ENCODE data around the gene SLC25A42.
"Not testable (repeated sequence)": the region's sequence is repeated elsewhere in the genome, so short reads cannot be mapped to it uniquely, and the experiment has no call there.

Gene SLC25A42

DNA sequence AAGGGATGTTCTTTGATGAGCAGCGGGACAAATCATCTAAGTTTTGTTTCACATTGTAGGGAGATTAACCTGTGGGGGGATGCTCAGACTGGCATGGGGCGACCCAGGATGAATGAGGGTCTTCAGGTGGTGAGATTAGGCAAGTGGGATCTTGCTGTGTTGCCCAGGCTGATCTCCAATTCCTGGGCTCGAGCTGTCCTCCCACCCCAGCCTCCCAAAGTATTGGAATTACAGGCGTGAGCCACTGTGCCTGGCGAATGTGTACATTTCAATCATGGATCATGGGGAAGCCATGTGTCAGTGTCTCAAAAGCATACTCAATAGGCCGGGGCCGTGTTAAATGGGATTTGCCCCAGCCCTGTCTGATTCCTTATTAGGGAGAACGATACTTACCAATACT lies 8.1 kb downstream of the SLC25A42 start:
- DNase-seq, result no peak

DNA sequence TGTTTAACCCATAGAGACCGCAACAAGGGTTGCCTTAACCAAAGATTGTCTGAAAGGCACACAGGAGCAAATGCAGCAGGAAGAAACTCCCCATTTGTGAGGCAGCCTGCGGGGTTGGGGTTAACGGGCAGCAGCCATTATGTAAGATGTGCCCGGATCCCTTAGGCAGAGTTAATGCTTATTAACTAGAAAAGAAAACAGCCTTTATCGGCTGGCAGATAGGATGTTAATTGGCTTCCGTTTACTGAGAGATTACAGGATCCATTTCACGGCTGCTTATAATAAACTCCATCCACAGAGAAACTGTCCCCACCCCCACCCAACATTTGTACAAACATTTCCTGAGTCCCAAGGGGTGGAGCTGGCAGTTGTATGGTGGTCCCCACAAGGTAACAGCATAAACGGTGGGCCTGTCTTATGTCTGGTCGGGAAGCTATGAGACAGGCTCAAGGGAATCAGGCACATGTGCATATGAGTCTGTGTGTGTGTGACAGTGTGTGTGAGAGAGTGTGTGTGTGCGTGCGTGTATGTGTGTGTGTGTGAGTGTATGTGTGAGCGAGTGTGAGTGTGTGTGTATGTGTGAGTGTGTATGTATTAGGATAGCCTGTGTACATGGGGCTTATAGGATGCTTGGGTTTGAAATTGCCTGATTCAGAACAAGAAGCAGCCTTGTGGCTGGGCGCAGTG lies 10.5 kb downstream of the SLC25A42 start:
- no peak for DNase-seq

DNA sequence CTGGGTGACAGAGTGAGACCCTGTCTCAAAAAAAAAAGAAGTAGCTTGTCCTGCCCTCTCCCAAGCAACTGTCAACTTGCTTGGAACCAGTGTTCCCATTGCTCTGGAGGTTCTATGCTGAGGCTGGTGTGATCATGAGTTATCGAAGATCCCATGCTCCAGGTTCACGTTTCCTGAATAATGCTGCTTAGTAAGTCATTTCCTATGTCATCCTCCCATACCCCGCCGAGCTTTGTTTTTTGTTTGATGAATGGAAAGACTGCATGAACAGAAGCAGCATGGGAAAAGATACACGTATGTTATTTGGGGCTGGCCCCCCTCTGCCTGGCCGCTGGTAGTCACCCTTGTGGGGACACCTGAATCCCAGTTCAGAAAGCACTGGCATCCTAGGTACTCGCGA lies 11.3 kb downstream of the SLC25A42 start:
- no peak for DNase-seq

DNA sequence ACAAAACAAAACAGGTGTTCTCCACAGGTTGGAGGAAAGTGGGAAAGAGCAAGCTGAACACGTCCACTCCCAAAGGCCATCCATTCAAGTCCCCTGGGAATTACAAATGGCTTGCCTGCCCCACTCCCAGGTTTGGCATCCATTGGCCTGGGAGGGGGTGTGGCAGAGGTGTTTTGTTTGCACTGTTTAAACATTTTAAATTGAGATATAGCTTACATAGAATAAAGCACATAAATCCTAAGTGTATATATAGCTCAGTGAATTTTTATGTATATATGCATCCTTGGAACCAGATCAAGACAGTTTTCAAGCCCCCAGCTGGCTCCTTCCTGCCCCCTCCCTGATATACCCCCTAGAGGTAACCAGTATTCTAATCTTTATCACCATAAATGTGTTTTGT lies 12.7 kb downstream of the SLC25A42 start:
- DNase-seq, result no peak

GRCh38 chr19:19077103-19077502 lies 13.3 kb downstream of the SLC25A42 start:
- DNase-seq, result no peak

DNA sequence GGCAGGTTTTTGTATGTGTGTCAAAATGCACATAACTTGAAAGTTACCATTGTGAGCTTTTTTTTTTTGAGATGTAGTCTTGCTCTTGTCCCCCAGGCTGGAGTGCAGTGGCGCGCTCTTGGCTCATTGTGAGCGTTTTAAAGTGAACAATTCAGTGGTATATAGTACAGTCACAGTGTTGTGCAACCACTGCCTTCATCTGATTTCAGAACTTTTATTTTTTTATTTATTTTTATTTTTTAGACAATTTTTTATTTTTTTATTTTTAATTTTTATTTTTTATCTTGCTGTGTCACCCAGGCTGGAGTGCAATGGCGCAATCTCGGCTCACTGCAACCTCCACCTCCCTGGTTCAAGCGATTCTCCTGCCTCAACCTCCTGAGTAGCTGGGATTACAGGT lies 15.0 kb downstream of the SLC25A42 start:
- DNase-seq, result no peak

DNA sequence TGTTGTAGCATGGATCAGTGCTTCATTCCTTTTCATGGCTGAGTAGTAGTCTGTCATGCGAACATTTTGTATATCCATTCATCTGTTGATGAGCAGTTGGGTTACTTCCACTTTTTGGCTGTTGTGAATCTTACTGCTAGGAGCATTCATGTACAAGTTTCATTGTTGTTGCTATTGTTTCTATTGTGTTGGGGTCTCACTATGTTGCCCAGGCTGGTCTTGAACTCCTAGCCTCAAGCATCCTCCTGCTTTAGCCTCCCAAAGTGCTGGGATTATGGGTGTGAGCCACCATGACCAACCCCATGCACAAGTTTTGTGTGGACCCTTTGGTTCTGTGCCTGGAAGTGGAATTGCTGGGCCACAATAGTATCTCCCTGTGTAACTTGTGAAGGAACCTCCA lies 15.8 kb downstream of the SLC25A42 start:
- no peak for DNase-seq

- no peak for DNase-seq
These were observed 17.9 kb downstream of the SLC25A42 start for GRCh38 chr19:19081642-19082151.

GRCh38 chr19:19083413-19084178 lies 19.8 kb downstream of the SLC25A42 start:
- DNase-seq, result no peak

DNA sequence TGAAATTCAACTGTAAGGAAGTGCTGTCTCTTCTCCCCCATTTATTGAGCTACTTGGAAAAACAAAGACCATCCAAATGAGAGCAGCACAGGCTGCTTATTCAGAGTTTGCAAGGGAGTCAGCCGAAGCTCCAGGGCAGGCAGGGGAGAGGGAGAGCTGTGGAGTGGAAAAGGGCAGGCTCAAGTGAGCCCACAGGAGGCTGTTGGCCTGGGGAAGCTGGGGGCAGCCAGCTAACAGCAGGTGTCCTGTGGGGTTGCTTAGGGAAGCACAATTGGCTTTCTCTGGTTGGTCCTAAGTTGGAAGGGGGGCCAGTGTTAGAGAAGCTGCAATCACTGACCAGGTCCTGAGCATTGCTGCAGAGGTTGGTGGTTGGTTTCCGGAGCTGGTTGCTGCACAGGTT lies 23.9 kb downstream of the SLC25A42 start:
- DNase-seq, result no peak

DNA sequence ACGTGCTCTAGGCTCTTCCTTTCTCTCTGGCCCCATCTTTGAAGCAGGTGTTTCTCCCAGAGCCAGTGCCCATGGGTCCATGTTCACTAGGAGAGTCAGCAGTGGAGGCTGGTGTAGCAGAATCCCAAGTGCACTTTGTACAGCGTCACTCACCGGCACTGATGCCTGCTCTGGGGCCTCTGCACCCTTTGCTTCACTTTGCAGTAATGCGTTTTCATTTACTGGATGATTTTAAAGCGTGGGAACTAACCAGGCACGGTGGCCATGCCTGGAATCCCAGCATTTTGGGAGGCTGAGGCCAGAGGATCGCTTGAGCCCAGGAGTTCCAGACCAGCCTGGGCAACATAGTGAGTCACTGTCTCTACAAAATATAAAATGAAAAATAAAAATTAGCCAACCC lies 30.7 kb downstream of the SLC25A42 start:
- DNase-seq, result no peak

GRCh38 chr19:19095691-19096090 lies 31.9 kb downstream of the SLC25A42 start:
- no peak for DNase-seq

DNA sequence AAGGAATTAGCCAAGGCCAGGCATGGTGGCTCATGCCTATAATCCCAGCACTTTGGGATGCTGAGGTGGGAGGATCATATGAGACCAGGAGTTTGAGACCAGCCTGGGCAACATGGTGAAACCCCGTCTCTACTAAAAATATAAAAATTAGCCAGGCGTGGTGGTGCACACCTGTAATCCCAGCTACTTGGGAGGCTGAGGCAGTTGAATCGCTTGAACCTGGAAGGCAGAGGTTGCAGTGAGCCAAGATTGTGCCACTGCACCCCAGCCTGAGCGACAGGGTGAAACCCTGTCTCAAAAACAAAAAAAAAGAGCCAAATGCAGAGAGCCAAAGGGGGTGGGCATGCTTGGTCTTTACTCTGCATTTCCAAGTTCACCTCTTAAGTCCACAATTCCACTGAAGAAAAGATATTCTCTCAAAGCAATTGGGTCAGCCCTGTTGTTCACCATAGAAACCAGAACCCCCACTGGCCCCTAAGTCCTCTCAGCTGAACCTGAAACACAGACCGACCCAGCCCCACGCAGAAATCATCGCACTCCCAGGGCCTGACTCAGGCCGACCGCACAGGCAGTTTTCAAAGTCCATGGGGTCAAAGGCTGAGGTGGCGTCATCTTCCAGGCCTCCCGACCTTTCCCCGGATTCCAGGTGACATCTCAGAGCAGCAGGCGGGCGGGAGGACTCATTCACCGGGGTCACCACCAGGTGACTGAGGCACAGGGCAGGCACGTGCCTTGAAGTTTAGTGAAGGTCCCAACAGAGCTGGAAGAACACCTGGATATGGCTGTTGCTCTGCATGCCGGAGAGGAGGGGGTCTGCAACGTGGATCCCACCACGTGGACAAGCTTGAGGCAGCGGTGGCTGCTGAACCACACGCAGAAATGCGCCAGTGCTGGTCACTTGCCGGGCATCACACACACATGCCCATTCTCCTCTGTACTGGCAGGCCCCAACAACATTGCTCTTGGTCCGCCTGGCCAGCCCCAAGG lies 33.1 kb downstream of the SLC25A42 start:
- no peak for DNase-seq

- no peak for DNase-seq
These were observed 34.4 kb downstream of the SLC25A42 start for GRCh38 chr19:19098084-19098702.

DNA sequence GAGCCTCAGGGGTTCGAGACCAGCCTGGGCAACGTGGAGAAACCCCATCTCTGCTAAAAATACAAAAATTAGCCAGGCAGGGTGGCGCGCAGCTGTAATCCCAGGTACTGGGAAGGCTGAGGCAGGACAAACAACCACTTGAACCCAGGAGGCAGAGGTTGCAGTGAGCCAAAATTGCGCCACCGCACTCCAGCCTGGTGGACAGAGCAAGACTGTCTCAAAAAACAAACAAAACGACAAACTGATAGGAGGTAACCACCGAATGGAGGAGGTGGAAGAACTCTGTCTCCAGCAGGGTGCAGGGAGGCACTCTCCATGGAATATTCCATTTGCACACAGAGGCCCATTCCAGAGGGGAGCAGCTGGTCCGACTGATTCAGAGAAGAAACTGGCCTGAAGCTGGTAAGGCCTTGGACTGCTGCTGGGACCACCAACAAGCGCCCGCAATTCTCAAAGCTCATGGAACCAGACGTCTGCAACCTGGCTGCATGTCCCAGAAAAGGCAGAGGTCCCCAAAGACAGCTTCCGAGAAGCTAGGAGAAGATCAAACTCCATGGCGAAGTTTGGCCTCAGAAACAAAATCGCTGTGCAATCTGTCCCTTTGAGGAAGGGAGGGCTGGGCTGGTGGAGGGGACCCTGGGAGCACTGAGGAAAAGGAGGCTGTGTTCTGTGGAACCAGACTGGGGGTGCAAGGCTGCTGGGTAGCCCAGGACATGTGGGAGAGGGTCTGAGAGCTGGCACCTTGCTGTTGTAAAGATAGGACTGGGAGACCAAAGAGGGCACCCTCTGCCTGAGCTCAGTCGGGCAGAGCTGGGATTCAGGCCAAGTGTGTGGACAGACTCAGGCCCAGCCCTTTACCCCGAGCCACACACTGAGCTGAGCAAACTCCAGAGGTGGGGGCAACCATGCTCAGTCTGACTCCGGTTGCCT lies 35.2 kb downstream of the SLC25A42 start:
- no peak for DNase-seq

- DNase-seq, result no peak
These were observed 37.7 kb downstream of the SLC25A42 start for GRCh38 chr19:19101540-19101939.

GRCh38 chr19:19102566-19102965 lies 38.8 kb downstream of the SLC25A42 start:
- DNase-seq, result not testable (repeated sequence)

GRCh38 chr19:19103167-19103566 lies 39.4 kb downstream of the SLC25A42 start:
- DNase-seq, result no peak

- DNase-seq, result no peak
These were observed 41.7 kb downstream of the SLC25A42 start for GRCh38 chr19:19105365-19106055.

GRCh38 chr19:19106056-19106551 lies 42.3 kb downstream of the SLC25A42 start:
- no peak for DNase-seq

DNA sequence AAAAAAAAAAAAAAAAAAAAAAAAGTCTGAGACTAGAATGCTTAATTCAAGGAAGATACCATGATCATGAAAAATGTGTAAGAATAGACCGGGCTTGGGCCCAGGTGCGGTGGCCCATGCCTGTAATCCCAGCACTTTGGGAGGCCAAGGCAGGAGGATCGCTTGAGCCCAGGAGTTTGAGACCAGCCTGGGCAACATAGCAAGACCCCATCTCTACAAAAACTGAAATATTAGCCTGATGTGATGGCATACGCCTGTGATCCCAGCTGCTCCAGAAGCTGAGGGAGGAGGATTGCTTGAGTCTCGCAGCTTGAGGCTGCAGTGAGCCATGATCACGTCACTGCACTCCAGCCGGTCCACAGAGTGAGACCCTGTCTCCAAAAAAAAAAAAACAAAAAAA lies 43.1 kb downstream of the SLC25A42 start:
- DNase-seq, result not testable (repeated sequence)

Measured in activated effector memory CD4-positive, alpha-beta T cell treated with anti-CD3 and anti-CD28 coated beads, Interleukin-2, amount 50 U/mL, for 16 hours (primary cell).